ENCODE measurements around the gene LGI4.

The LGI4 gene

DNA sequence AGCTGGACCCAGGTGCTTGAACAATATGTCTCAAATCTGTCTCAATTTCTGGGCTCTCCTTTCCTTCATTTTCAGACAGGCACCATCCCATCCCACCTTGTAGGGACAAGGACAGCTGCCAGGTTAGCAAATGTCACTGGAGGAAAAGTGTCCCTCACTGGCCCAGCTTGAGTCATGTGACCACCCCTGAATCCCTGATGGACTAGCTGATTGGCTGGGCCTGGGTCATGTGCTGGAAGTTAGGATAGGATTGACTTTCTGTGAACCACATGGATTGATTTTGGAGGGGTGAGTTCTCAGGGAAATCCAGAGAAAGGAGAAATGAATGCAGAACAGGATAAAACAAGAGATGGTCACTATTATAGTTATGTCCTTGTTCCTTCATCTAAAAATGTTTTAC, 47.5 kb downstream of the LGI4 start:
- DNase-seq (ENCODE audit: extremely low read depth, low read depth) = no peak
- TF ChIP-seq, protein P1, sequence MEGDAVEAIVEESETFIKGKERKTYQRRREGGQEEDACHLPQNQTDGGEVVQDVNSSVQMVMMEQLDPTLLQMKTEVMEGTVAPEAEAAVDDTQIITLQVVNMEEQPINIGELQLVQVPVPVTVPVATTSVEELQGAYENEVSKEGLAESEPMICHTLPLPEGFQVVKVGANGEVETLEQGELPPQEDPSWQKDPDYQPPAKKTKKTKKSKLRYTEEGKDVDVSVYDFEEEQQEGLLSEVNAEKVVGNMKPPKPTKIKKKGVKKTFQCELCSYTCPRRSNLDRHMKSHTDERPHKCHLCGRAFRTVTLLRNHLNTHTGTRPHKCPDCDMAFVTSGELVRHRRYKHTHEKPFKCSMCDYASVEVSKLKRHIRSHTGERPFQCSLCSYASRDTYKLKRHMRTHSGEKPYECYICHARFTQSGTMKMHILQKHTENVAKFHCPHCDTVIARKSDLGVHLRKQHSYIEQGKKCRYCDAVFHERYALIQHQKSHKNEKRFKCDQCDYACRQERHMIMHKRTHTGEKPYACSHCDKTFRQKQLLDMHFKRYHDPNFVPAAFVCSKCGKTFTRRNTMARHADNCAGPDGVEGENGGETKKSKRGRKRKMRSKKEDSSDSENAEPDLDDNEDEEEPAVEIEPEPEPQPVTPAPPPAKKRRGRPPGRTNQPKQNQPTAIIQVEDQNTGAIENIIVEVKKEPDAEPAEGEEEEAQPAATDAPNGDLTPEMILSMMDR (IDR thresholded peaks at IDR 0.05; ENCODE audit: low read depth, low read length, missing control alignments) = no peak
- H3K4me3 ChIP-seq (replicated peaks; ENCODE audit: low read depth, low read length) = no peak overlapping the region

DNA sequence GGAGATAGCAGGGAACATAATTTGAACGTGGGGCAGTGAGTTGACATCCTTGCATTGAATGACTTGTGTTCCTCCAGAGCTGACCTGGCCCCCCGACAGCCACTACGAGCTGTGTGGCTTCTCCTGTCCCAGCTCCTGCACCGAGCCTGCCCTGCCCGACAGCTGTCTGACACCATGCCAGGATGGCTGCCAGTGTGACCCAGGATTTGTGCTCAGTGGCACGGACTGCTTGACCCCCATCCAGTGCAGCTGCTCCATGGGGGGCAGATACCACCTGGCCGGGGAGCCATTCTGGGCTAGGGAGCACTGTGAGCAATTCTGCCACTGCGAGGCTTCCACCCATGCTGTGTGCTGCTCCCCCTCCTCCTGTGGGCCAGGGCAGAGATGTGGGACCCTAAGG, 48.4 kb downstream of the LGI4 start:
- TF ChIP-seq, protein P1 (IDR thresholded peaks at IDR 0.05; ENCODE audit: low read depth, low read length, missing control alignments) = no peak
- H3K4me3 ChIP-seq (replicated peaks; ENCODE audit: low read depth, low read length) = no peak overlapping the region
- no peak for DNase-seq (ENCODE audit: extremely low read depth, low read depth)

DNA sequence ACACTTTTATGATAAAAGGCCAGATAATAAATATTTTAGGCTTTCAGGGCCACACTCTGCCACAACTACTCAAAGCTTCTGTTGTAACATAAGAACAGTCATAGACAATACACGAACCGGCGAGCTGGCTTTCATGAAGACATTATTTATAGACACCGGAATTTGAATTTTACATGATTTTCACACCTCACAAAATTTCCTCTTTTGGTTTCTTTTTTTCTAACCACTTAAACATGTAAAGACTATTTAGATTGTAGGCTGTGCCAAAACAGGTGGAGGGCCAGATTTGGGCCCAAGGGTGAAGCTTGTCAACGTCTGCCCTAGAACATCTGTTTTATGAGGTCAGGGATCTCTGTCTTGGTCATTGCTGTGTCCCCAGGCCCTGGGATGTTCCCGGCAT, 48.9 kb downstream of the LGI4 start:
- no peak overlapping the region for H3K4me3 ChIP-seq (replicated peaks; ENCODE audit: low read depth, low read length)
- TF ChIP-seq, protein P1 (IDR thresholded peaks at IDR 0.05; ENCODE audit: low read depth, low read length, missing control alignments) = no peak
- no peak for DNase-seq (ENCODE audit: extremely low read depth, low read depth)

DNA sequence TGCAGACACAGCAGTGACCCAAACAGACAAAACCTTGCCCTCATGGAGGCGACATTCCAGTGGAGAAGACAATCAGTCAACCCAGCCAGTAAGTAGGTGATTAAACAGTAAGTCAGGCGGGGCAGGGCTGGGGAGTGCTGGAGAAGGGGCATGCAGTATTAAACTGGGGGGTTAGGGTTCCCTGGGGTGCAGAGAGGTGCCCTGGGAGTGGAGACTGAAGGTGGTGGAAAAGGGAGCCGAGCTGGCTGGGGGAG, 50.4 kb downstream of the LGI4 start:
- TF ChIP-seq, protein P1 (IDR thresholded peaks at IDR 0.05; ENCODE audit: low read depth, low read length, missing control alignments) = no peak
- DNase-seq (ENCODE audit: extremely low read depth, low read depth) = no peak
- H3K4me3 ChIP-seq (replicated peaks; ENCODE audit: low read depth, low read length) = no peak overlapping the region

DNA sequence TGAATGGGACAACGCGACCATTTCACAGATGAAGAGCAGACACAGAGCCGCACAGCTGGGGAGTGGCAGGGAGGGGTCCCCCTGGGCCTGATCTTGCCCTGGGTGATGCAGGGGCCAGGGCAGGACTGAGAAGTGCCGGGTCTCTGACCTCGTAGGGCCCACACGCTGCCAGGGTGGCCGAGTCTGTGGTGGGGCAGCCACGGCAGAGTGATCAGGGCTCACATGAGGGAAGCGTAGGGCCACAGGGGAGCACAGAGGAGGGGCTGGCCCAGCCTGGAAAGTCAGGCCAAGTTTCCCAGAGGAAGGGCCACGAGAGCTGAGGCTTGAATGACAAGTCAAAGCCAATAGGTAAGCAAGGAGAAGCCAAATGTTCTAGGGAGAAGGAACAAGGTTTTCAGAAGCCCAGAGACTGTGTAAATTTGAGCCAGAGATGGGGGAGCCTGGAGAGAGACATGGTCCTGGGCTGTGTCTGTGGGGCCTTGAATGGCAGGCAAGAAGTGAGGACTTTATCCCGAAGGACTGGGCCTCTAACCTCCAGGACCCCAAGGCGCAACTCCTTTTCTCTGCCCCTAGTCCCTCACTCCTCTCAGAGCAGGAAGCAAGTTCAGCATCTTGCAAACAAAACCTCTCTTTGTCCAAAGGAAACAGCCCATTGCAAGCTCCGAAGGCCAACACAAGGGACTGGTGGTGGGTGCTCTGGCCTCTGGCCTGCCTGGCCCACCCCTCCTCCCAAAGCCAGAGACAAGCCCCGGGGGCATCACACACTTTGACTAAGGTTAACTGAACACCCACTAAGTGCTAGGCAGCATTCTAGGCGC, 51.0 kb downstream of the LGI4 start:
- TF ChIP-seq, protein P1 (IDR thresholded peaks at IDR 0.05; ENCODE audit: low read depth, low read length, missing control alignments) = no peak
- DNase-seq (ENCODE audit: extremely low read depth, low read depth) = no peak
- H3K4me3 ChIP-seq (replicated peaks; ENCODE audit: low read depth, low read length) = no peak overlapping the region

DNA sequence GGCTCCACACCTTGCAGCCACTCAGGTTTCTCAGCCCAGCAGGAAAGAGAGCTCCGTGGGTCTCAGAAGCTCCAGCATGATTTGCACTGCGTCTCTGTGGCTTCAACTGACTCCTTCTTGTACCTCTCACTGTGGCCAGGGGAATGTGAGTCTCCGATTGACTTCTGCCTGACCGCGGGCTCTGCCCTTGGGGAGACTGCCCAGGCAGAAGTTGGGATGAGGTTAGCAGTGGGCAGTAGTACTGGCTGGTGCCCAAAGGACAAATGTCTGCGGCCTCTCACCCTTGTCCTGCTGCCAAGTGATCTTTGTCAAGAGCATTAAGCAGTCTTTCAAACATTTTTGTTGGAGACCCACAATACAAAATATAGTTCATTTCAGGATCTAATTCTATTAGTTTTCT, 53.7 kb downstream of the LGI4 start:
- TF ChIP-seq, protein P1 (IDR thresholded peaks at IDR 0.05; ENCODE audit: low read depth, low read length, missing control alignments) = no peak
- no peak overlapping the region for H3K4me3 ChIP-seq (replicated peaks; ENCODE audit: low read depth, low read length)
- DNase-seq (ENCODE audit: extremely low read depth, low read depth) = no peak

Data from HFF-Myc (cell line).